Naive thymus-derived CD4-positive, alpha-beta T cell (primary cell): ENCODE results near the gene STIM1. TPM values are rescaled to one million over a fixed set of nuclear protein-coding genes. Genes with fewer than 3 reads are reported as not detected.

Source experiments
- ATAC-seq: fragments of 150-1000 bp; cut with Tn5 transposase; 2 replicates; pipeline ENCODE4 v1.10.0; 2021; ENCODE audit warnings: mild to moderate bottlenecking, moderate library complexity
- CTCF ChIA-PET: fragments of 350-600 bp; sonication (Branson Sonifier 250); formaldehyde crosslinking; loops from one replicate; lab custom pipeline; 2021; ENCODE audit warnings: antibody characterized with exemption; lab: Charles Lee
- POLR2A ChIA-PET: fragments of 350-600 bp; sonication (Branson Sonifier 250); formaldehyde crosslinking; loops from one replicate; lab custom pipeline; 2021; ENCODE audit warnings: antibody characterized with exemption, inconsistent platforms; lab: Charles Lee
- DNase-seq, 9 donors: peaks; one replicate each; pipeline versions ENCODE4 v3.0.0 to v3.0.0-alpha.2; 2020 to 2022; ENCODE audit warnings: mixed read lengths in 1 of 9
- H3K27ac ChIP-seq: one replicate; pipeline ENCODE4 v1.7.0; 2013; ENCODE audit warnings: mild to moderate bottlenecking, low read depth, low read length, moderate library complexity
- H3K27me3 ChIP-seq, 2 donors: one replicate each; pipeline ENCODE4 v1.7.0; 2013; ENCODE audit warnings: low read length in 2 of 2, mild to moderate bottlenecking in 2 of 2, moderate library complexity in 2 of 2; ENCODE audit not compliant: control insufficient read depth in 2 of 2, insufficient read depth in 2 of 2
- H3K36me3 ChIP-seq, 3 experiments: 1 replicate in 2 of 3; 2 replicates in 1 of 3; pipeline ENCODE4 v1.7.0; 2013; ENCODE audit warnings: low read length in 3 of 3, mild to moderate bottlenecking in 3 of 3, moderate library complexity in 1 of 3; ENCODE audit not compliant: insufficient read depth in 3 of 3, control insufficient read depth in 2 of 3
- H3K4me1 ChIP-seq, 2 donors: one replicate each; pipeline ENCODE4 v1.7.0; 2013; ENCODE audit warnings: low read length in 2 of 2, mild to moderate bottlenecking in 2 of 2, moderate library complexity in 1 of 2; ENCODE audit not compliant: control insufficient read depth in 2 of 2, insufficient read depth in 2 of 2
- H3K4me3 ChIP-seq: 2 replicates; pipeline ENCODE4 v1.7.0; 2013; ENCODE audit warnings: mild to moderate bottlenecking, low read length
- H3K9me3 ChIP-seq, 3 experiments: 1 replicate in 2 of 3; 2 replicates in 1 of 3; pipeline ENCODE4 v1.7.0; 2013; ENCODE audit warnings: low read length in 3 of 3; ENCODE audit not compliant: control insufficient read depth in 2 of 3
- H3K27ac Mint-ChIP-seq, 9 donors: one replicate each; pipeline ENCODE4 v1.8.0; 2020 to 2022; ENCODE audit warnings: mixed read lengths in 9 of 9, mild to moderate bottlenecking in 8 of 9, moderate library complexity in 5 of 9, inconsistent platforms in 2 of 9
- H3K27me3 Mint-ChIP-seq, 5 donors: one replicate each; pipeline ENCODE4 v1.8.0; 2021 to 2022; ENCODE audit warnings: mixed read lengths in 5 of 5, mild to moderate bottlenecking in 1 of 5
- H3K36me3 Mint-ChIP-seq, 5 donors: one replicate each; pipeline ENCODE4 v1.8.0; 2020 to 2022; ENCODE audit warnings: mixed read lengths in 5 of 5, mild to moderate bottlenecking in 3 of 5, inconsistent platforms in 1 of 5
- H3K4me1 Mint-ChIP-seq, 7 donors: one replicate each; pipeline ENCODE4 v1.8.0; 2020 to 2022; ENCODE audit warnings: mixed read lengths in 7 of 7, mild to moderate bottlenecking in 3 of 7, inconsistent platforms in 1 of 7
- H3K4me3 Mint-ChIP-seq, 10 donors: one replicate each; pipeline ENCODE4 v1.8.0; 2020 to 2022; ENCODE audit warnings: mild to moderate bottlenecking in 10 of 10, mixed read lengths in 10 of 10, moderate library complexity in 6 of 10, inconsistent platforms in 2 of 10
- H3K9me3 Mint-ChIP-seq, 11 donors: one replicate each; pipeline ENCODE4 v1.8.0; 2020 to 2022; ENCODE audit warnings: mixed read lengths in 11 of 11, mild to moderate bottlenecking in 4 of 11, inconsistent platforms in 1 of 11, moderate library complexity in 1 of 11
- intact Hi-C, 2 donors: fragments of 100-400 bp; cut with micrococcal nuclease; formaldehyde crosslinking; loops; one replicate each; pipeline ENCODE4 v1.15.1; 2023
- polyA plus RNA-seq, 2 donors: library from polyadenylated mRNA; unstranded; fragments of 300-500 nt; fragmentation: Illumina TruSeq; gene quantifications; one replicate each; pipeline ENCODE4 v1.2.3, GENCODE V29; 2021
- total RNA-seq, 6 experiments: library from RNA in 5 of 6; stranded (reverse) in 5 of 6; gene quantifications; 1 replicate in 5 of 6; 2 replicates in 1 of 6; pipeline ENCODE4 v1.2.3 and lab custom pipeline; 2021 to 2026

STIM1 gene
- total and polyA plus RNA-seq, 7 experiments from 2014 or later, result 38.4 to 117 (median 99.0) TPM

- ChIA-PET CTCF (interaction anchor here (1.1 kb wide), 1 partner anchor 10 kb away, joined by 4 read pairs; no protein-coding TSS in a partner anchor), POLR2A (interaction anchor here (1.1 kb wide), 1 partner anchor 134 kb away, joined by 3 read pairs; no protein-coding TSS in a partner anchor)
- H3K9me3 Mint-ChIP-seq, result peaks cover 0 to 5% (median 0%) of the 10 kb centered on the region in 11 donors
These were observed 130.8 kb downstream of the STIM1 start for GRCh38 chr11:3986301-3986700.

DNA sequence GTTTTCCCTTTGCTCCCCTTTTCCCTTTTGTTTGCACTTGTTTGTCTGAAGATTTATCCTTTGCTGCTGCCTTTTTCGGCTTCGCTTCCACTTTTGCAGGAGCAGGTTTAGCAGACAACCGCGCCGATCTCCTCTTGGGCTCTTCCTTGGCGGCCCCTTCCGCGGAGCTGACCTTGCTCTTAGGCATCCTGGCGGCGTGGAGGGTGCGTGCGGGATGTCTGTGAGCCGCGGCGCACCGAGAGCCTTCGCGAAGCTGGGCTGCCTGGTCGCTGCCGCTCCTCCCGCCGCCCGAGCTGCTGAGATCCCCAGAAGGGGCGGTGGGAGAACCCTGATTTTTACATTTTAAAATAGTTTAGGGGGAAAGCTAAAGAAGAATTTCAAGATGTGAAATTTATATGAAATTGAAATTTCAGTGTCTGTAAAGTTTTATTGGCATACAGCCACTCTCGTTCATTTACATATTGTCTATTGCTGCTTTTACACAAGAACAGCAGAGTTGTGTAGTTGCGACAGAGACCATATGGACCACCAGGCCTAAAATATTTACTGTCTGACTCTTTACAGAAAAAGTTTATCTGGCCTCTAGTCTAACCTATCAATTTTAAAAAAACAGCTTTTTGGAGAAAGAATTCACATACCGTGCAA lies 133.9 kb downstream of the STIM1 start:
- Histone ChIP-seq H3K4me1 (peaks cover 26 to 31% of the 10 kb centered on the region in 2 donors), H3K9me3 (peaks cover 0 to 9% (median 0%) of the 10 kb centered on the region in 3 experiments), H3K27ac (peak overlapping the region; percentile 45), H3K4me3 (peak overlapping the region; percentile 1), H3K27me3 (no peaks in the 10 kb centered on the region), H3K36me3 (no peaks in the 10 kb centered on the region)
- intact Hi-C loops, result loop anchor here (2.0 to 5.0 kb wide), 2 partner anchors 39 to 83 kb away; no protein-coding TSS in a partner anchor
- peaks cover 0 to 18% (median 6%) of the 10 kb centered on the region in 11 donors for H3K9me3 Mint-ChIP-seq
- DNase-seq (no peak), ATAC-seq (no peak)
- no peaks in the 10 kb centered on the region for H3K27me3 Mint-ChIP-seq
- CTCF ChIA-PET, result interaction anchor here (0.5 to 1.0 kb wide), 4 partner anchors 16 to 134 kb away, joined by 3 to 4 read pairs (median 4); partner anchors contain the start of gene STIM1
- peaks cover 35 to 89% (median 85%) of the 10 kb centered on the region in 7 donors for H3K4me1 Mint-ChIP-seq
- H3K27ac Mint-ChIP-seq, result peak overlapping the region; percentile 30 to 88 (median 80)
- peak overlapping the region in 9 of 10 donors; percentile 44 to 74 (median 65) for H3K4me3 Mint-ChIP-seq
- POLR2A ChIA-PET, result interaction anchor here (0.9 to 3.0 kb wide), 8 partner anchors 41 to 148 kb away, joined by 3 to 22 read pairs (median 4); partner anchors contain the start of genes RHOG and STIM1
- H3K36me3 Mint-ChIP-seq, result peaks cover under 1 to 48% (median 24%) of the 10 kb centered on the region in 5 donors

More at GRCh38 chr11:3986301-3986700, 130.8 kb downstream of the STIM1 start:
- Histone ChIP-seq H3K27me3 (no peaks in the 10 kb centered on the region), H3K4me3 (no peak overlapping the region), H3K4me1 (peaks cover 26 to 45% of the 10 kb centered on the region in 2 donors), H3K36me3 (no peaks in the 10 kb centered on the region), H3K9me3 (no peaks in the 10 kb centered on the region), H3K27ac (peak overlapping the region; percentile 24)
- no peak for DNase-seq
- H3K27me3 Mint-ChIP-seq, result no peaks in the 10 kb centered on the region
- no peak for ATAC-seq
- intact Hi-C loops, result loop anchor here in 1 of 2 donors (5.0 kb wide), 1 partner anchor 86 kb away; no protein-coding TSS in a partner anchor
- peak overlapping the region in 8 of 9 donors; percentile 68 to 90 (median 79) for H3K27ac Mint-ChIP-seq
- no peak overlapping the region for H3K4me3 Mint-ChIP-seq
- peaks cover 3 to 35% (median 5%) of the 10 kb centered on the region in 5 donors for H3K36me3 Mint-ChIP-seq
- peaks cover 48 to 99% (median 93%) of the 10 kb centered on the region in 7 donors for H3K4me1 Mint-ChIP-seq

GRCh38 chr11:3989921-3990290 lies 134.4 kb downstream of the STIM1 start:
- Histone ChIP-seq H3K27ac (peak overlapping the region; percentile 45), H3K27me3 (no peaks in the 10 kb centered on the region), H3K9me3 (peaks cover 0 to 11% (median 0%) of the 10 kb centered on the region in 3 experiments), H3K36me3 (no peaks in the 10 kb centered on the region), H3K4me1 (peaks cover 22 to 26% of the 10 kb centered on the region in 2 donors), H3K4me3 (peak overlapping the region; percentile 1)
- Mint-ChIP-seq H3K27me3 (no peaks in the 10 kb centered on the region), H3K4me3 (peak overlapping the region in 9 of 10 donors; percentile 44 to 74 (median 65)), H3K9me3 (peaks cover 3 to 24% (median 10%) of the 10 kb centered on the region in 11 donors), H3K4me1 (peaks cover 38 to 89% (median 85%) of the 10 kb centered on the region in 7 donors), H3K27ac (peak overlapping the region; percentile 30 to 86 (median 80)), H3K36me3 (peaks cover 5 to 53% (median 29%) of the 10 kb centered on the region in 5 donors)
- ChIA-PET POLR2A (interaction anchor here (0.9 to 3.0 kb wide), 7 partner anchors 42 to 148 kb away, joined by 3 to 22 read pairs (median 4); partner anchors contain the start of genes RHOG and STIM1), CTCF (interaction anchor here (0.9 to 1.0 kb wide), 2 partner anchors 16 to 135 kb away, joined by 3 to 4 read pairs; partner anchors contain the start of gene STIM1)
- intact Hi-C loops, result loop anchor here (2.0 to 5.0 kb wide), 2 partner anchors 39 to 82 kb away; no protein-coding TSS in a partner anchor
- ATAC-seq, result peak; percentile 86
- peak in 7 of 9 donors; percentile 44 to 74 (median 61) for DNase-seq

GRCh38 chr11:3990406-3990805 lies 134.9 kb downstream of the STIM1 start:
- no peaks in the 10 kb centered on the region for H3K27me3 ChIP-seq
- peaks cover 8 to 58% (median 34%) of the 10 kb centered on the region in 5 donors for H3K36me3 Mint-ChIP-seq
- H3K4me3 Mint-ChIP-seq, result peak overlapping the region in 8 of 10 donors; percentile 44 to 74 (median 67)
- ATAC-seq (no peak), DNase-seq (no peak)
- ChIA-PET CTCF (interaction anchor here (0.6 to 1.0 kb wide), 2 partner anchors 135 to 136 kb away, joined by 3 to 4 read pairs; partner anchors contain the start of gene STIM1), POLR2A (interaction anchor here (1.0 to 3.0 kb wide), 5 partner anchors 66 to 149 kb away, joined by 3 to 22 read pairs (median 4); partner anchors contain the start of genes RHOG and STIM1)
- H3K4me3 ChIP-seq, result peak overlapping the region; percentile 1
- peak overlapping the region; percentile 30 to 86 (median 80) for H3K27ac Mint-ChIP-seq
- no peaks in the 10 kb centered on the region for H3K27me3 Mint-ChIP-seq
- H3K9me3 Mint-ChIP-seq, result peaks cover 3 to 29% (median 14%) of the 10 kb centered on the region in 11 donors
- H3K9me3 ChIP-seq, result peaks cover 0 to 11% (median 0%) of the 10 kb centered on the region in 3 experiments
- no peaks in the 10 kb centered on the region for H3K36me3 ChIP-seq
- peaks cover 38 to 89% (median 85%) of the 10 kb centered on the region in 7 donors for H3K4me1 Mint-ChIP-seq
- H3K27ac ChIP-seq, result peak overlapping the region; percentile 45
- peaks cover 19 to 25% of the 10 kb centered on the region in 2 donors for H3K4me1 ChIP-seq
- intact Hi-C loops, result no loop called here

DNA sequence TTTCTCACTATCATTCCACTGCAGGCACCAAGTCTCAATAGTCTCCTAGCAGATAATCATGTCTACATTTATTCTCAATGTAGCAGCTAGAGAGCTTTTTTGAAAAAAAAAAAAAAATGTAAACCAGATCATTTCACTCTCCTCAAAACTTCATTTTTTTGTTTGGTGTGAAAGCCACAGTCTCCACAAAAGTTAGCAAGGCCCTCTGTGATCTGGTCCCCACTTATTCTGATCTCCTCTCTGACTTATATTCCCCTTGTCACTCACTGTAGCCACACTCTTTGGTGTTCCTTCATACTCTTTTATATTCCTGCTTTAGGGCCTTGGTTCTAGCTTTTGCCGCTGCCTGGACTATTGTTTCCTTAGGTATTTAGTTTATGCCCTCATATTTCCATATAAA lies 137.5 kb downstream of the STIM1 start:
- DNase-seq (no peak), ATAC-seq (no peak)
- no peaks in the 10 kb centered on the region for H3K36me3 ChIP-seq
- Mint-ChIP-seq H3K36me3 (peaks cover 8 to 60% (median 42%) of the 10 kb centered on the region in 5 donors), H3K27me3 (no peaks in the 10 kb centered on the region), H3K9me3 (peaks cover 3 to 29% (median 15%) of the 10 kb centered on the region in 11 donors), H3K4me3 (peak overlapping the region in 1 of 10 donors; percentile 14), H3K4me1 (peaks cover 43 to 89% (median 82%) of the 10 kb centered on the region in 7 donors), H3K27ac (peak overlapping the region in 5 of 9 donors; percentile 27 to 72 (median 40))
- H3K4me3 ChIP-seq, result no peak overlapping the region
- H3K4me1 ChIP-seq, result peaks cover 19 to 26% of the 10 kb centered on the region in 2 donors
- no peaks in the 10 kb centered on the region for H3K27me3 ChIP-seq
- POLR2A ChIA-PET, result interaction anchor here (0.7 kb wide), 1 partner anchor 33 kb away, joined by 5 read pairs; no protein-coding TSS in a partner anchor
- intact Hi-C loops, result no loop called here
- no peak overlapping the region for H3K27ac ChIP-seq
- H3K9me3 ChIP-seq, result peaks cover 0 to 11% (median 0%) of the 10 kb centered on the region in 3 experiments
- CTCF ChIA-PET, result no interaction called here
